Endodermal cell (in vitro differentiated cells): ENCODE measurements around the gene SLC4A7. TPM values are rescaled to one million over a fixed set of nuclear protein-coding genes. Genes with fewer than 3 reads are reported as not detected.

Experiments used
- DNase-seq: peaks from one replicate; pipeline ENCODE4 v3.0.0-alpha.2; 2017
- H3K27ac ChIP-seq: 2 replicates; pipeline ENCODE4 v1.5.1; 2013; ENCODE audit warnings: mild to moderate bottlenecking, low read depth, low read length, moderate library complexity
- H3K27me3 ChIP-seq: 2 replicates; pipeline ENCODE4 v1.6.1; 2013; ENCODE audit warnings: mild to moderate bottlenecking, low read length, moderate library complexity; ENCODE audit not compliant: insufficient read depth, control insufficient read depth, poor library complexity, severe bottlenecking
- H3K36me3 ChIP-seq: 2 replicates; pipeline ENCODE4 v1.7.0; 2013; ENCODE audit warnings: mild to moderate bottlenecking, low read length, moderate library complexity; ENCODE audit not compliant: control insufficient read depth, insufficient read depth
- H3K4me1 ChIP-seq: one replicate; pipeline ENCODE4 v1.7.0; 2013; ENCODE audit warnings: low read length; ENCODE audit not compliant: control insufficient read depth, insufficient read depth
- H3K4me3 ChIP-seq: 2 replicates; pipeline ENCODE4 v1.5.1; 2013; ENCODE audit warnings: mild to moderate bottlenecking, low read length, moderate library complexity
- H3K9ac ChIP-seq: 2 replicates; pipeline ENCODE4 v1.6.1; 2013; ENCODE audit warnings: mild to moderate bottlenecking, low read length, moderate library complexity; ENCODE audit not compliant: poor library complexity, severe bottlenecking; ENCODE audit errors: extremely low read depth
- H3K9me3 ChIP-seq: 2 replicates; pipeline ENCODE4 v1.6.1; 2013; ENCODE audit warnings: mild to moderate bottlenecking, low read length, moderate library complexity; ENCODE audit not compliant: control insufficient read depth
- H3K27ac Mint-ChIP-seq: 2 replicates; pipeline ENCODE4 v1.8.0; 2020; ENCODE audit warnings: mixed read lengths
- H3K27me3 Mint-ChIP-seq: 2 replicates; pipeline ENCODE4 v1.8.0; 2021; ENCODE audit warnings: mild to moderate bottlenecking, mixed read lengths; ENCODE audit not compliant: insufficient read depth
- H3K36me3 Mint-ChIP-seq: 2 replicates; pipeline ENCODE4 v1.8.0; 2020; ENCODE audit warnings: low read depth, mixed read lengths
- H3K4me1 Mint-ChIP-seq: 2 replicates; pipeline ENCODE4 v1.8.0; 2020; ENCODE audit warnings: mixed read lengths
- H3K4me3 Mint-ChIP-seq: 2 replicates; pipeline ENCODE4 v1.8.0; 2020; ENCODE audit warnings: mild to moderate bottlenecking, moderate library complexity, mixed read lengths
- H3K9me3 Mint-ChIP-seq: 2 replicates; pipeline ENCODE4 v1.8.0; 2020; ENCODE audit warnings: mild to moderate bottlenecking, mixed read lengths
- WGBS, 2 experiments: methylation state at CpG; one replicate each; pipeline versions ENCODE4 v1.1.5 to v1.1.7; 2013; ENCODE audit warnings: missing lambda C conversion rate in 2 of 2, mixed read lengths in 1 of 2; ENCODE audit not compliant: insufficient coverage in 1 of 2, insufficient read length in 1 of 2; 5-methylcytosine and 5-hydroxymethylcytosine counted together
- total RNA-seq, 2 donors: library from RNA; stranded (reverse); fragmentation: NEBNext Ultra II Directional in 1 of 2; extraction: Animal tissue kit (Norgen Biotek cat#: 25700) in 1 of 2; gene quantifications; 2 replicates in 1 of 2; 3 replicates in 1 of 2; pipeline ENCODE4 v1.2.1, GENCODE V29; 2021
- TF ChIP-seq, protein P1 (sequence below): fragments of 200-600 bp; sonication (generic); conservative IDR thresholded peaks from 2 replicates; pipeline ENCODE4 v1.5.0; 2021; ENCODE audit warnings: antibody characterized with exemption, mild to moderate bottlenecking

The SLC4A7 gene
- total RNA-seq, 2 donors from 2014 or later: 58.4 to 83.8 TPM

DNA sequence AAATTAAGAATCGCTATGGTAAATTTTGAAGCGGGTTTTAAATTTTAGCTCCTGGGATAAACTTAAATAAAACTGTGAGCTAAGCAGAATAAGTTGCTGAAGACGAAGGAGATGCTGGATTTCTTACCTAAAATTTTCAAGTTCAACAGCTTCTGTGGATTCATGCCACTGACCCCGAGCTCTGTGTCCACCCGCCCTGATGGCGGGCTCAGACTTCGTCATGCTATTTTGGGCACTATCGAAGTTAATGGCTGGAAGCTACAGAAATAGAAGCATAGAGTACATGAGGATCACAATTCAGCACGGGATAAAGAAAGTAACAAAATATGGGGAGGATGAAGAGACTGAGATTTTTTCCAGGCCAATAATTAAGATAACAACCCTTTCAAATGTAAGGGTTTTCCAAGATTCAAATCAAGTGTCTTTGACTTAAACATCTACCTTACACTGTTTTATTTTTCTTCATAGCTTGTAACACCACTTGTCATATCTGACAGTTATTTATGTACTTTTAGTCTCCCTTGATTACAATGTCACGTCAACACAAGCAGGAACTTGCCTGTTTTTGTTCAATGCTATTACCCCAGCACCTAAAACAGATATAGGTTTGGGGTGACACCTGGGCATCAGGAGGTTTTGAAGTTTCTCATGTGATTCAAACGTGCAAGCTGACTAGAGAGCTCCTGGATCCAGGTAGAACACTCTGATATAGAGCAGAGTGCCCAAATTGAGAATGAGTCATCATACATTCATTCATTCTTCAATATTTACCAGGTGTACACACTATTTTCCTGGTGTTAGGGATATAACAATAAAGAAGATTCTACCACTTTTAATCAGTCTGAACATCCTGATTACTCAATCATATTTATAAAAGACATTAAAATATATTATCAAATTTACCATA is 138.0 kb downstream of the SLC4A7 start:
- H3K9ac ChIP-seq: no peak overlapping the region
- Mint-ChIP-seq H3K27ac (no peak overlapping the region), H3K4me3 (no peak overlapping the region), H3K36me3 (no peaks in the 10 kb centered on the region), H3K9me3 (no peaks in the 10 kb centered on the region), H3K4me1 (peaks cover 8% of the 10 kb centered on the region), H3K27me3 (no peaks in the 10 kb centered on the region)
- WGBS, 2 experiments: 86 to 90% methylated on average over 6 to 11 of the region's 11 CpGs
- no peaks in the 10 kb centered on the region for H3K9me3 ChIP-seq
- no peak overlapping the region for H3K4me3 ChIP-seq
- no peak for DNase-seq
- H3K27ac ChIP-seq: no peak overlapping the region
- H3K27me3 ChIP-seq: no peaks in the 10 kb centered on the region
- TF ChIP-seq, protein P1, sequence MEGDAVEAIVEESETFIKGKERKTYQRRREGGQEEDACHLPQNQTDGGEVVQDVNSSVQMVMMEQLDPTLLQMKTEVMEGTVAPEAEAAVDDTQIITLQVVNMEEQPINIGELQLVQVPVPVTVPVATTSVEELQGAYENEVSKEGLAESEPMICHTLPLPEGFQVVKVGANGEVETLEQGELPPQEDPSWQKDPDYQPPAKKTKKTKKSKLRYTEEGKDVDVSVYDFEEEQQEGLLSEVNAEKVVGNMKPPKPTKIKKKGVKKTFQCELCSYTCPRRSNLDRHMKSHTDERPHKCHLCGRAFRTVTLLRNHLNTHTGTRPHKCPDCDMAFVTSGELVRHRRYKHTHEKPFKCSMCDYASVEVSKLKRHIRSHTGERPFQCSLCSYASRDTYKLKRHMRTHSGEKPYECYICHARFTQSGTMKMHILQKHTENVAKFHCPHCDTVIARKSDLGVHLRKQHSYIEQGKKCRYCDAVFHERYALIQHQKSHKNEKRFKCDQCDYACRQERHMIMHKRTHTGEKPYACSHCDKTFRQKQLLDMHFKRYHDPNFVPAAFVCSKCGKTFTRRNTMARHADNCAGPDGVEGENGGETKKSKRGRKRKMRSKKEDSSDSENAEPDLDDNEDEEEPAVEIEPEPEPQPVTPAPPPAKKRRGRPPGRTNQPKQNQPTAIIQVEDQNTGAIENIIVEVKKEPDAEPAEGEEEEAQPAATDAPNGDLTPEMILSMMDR: no peak
- peaks cover 8% of the 10 kb centered on the region for H3K4me1 ChIP-seq
- H3K36me3 ChIP-seq: no peaks in the 10 kb centered on the region

DNA sequence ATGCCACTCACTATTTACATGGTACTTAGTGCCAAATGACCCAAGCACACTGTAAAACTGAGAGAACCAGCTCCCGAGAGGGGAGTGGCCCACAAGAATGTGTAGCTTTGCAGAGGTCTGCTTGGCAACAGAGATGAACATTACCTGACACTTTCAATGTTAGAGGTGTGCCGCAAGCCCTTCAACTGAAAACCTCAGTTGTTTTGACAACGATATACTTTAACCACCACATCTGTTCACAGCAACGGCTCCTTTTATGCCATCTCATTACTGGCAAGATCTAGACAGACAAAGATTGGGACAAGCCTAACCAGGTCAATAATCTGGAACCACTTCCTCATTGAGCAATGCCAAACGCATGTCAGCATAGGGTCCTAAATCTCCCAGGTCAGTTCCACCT is 138.7 kb downstream of the SLC4A7 start:
- Mint-ChIP-seq H3K36me3 (no peaks in the 10 kb centered on the region), H3K4me3 (no peak overlapping the region), H3K9me3 (no peaks in the 10 kb centered on the region), H3K27me3 (no peaks in the 10 kb centered on the region), H3K4me1 (peaks cover 8% of the 10 kb centered on the region), H3K27ac (no peak overlapping the region)
- H3K4me3 ChIP-seq: no peak overlapping the region
- H3K9ac ChIP-seq: no peak overlapping the region
- 85 to 91% methylated on average over 2 to 5 of the region's 5 CpGs for WGBS, 2 experiments
- no peaks in the 10 kb centered on the region for H3K9me3 ChIP-seq
- H3K27me3 ChIP-seq: no peaks in the 10 kb centered on the region
- H3K36me3 ChIP-seq: no peaks in the 10 kb centered on the region
- H3K4me1 ChIP-seq: peaks cover 8% of the 10 kb centered on the region
- H3K27ac ChIP-seq: no peak overlapping the region
- DNase-seq: no peak
- TF ChIP-seq, protein P1: no peak

DNA sequence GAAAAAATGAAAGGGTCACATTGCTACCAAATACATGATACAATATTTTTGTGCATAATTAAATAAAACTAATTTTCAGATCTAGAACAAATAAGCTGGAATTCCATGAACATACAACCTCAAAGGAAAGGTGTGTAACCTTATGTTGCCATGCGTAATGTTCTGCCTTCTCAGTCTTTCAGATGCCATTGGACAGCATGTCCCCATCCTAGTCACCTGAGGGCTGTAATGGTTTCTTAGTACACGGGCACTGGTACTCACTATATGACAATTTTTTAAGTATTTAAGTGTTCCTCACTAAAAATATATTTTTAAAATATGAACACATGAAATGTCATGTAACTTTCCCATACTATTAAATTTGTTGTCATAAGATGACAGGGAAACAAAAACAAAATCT is 139.1 kb downstream of the SLC4A7 start:
- TF ChIP-seq, protein P1: no peak
- Histone ChIP-seq H3K27me3 (no peaks in the 10 kb centered on the region), H3K27ac (no peak overlapping the region), H3K36me3 (no peaks in the 10 kb centered on the region), H3K4me1 (peaks cover 8% of the 10 kb centered on the region), H3K9me3 (no peaks in the 10 kb centered on the region), H3K4me3 (no peak overlapping the region), H3K9ac (no peak overlapping the region)
- Mint-ChIP-seq H3K9me3 (no peaks in the 10 kb centered on the region), H3K36me3 (no peaks in the 10 kb centered on the region), H3K4me3 (no peak overlapping the region), H3K27ac (no peak overlapping the region), H3K4me1 (peaks cover 8% of the 10 kb centered on the region), H3K27me3 (no peaks in the 10 kb centered on the region)
- 97 to 100% methylated on average over 1 of the region's 2 CpGs for WGBS, 2 experiments
- no peak for DNase-seq
